Measurements from ENCODE around the gene CHIC2.

DNA sequence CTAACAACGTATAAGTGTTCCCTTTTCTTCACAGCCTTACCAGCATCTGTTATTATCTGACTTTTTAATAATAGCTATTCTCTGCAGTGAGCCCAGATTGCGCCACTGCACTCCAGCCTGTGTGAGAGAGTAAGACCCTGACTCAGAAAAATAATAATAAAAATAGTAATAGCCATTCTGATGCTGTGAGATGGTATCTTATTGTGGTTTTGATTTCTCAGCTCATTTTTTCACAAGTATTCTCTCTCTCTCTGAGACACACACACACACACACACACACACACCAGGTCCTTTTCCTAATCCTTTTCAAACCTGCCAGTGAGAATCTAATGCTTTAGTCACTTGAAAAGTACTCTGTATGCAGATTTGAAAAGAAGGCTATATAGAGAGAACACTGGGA, 89.8 kb downstream of the CHIC2 start:
- TF ChIP-seq, protein P1, sequence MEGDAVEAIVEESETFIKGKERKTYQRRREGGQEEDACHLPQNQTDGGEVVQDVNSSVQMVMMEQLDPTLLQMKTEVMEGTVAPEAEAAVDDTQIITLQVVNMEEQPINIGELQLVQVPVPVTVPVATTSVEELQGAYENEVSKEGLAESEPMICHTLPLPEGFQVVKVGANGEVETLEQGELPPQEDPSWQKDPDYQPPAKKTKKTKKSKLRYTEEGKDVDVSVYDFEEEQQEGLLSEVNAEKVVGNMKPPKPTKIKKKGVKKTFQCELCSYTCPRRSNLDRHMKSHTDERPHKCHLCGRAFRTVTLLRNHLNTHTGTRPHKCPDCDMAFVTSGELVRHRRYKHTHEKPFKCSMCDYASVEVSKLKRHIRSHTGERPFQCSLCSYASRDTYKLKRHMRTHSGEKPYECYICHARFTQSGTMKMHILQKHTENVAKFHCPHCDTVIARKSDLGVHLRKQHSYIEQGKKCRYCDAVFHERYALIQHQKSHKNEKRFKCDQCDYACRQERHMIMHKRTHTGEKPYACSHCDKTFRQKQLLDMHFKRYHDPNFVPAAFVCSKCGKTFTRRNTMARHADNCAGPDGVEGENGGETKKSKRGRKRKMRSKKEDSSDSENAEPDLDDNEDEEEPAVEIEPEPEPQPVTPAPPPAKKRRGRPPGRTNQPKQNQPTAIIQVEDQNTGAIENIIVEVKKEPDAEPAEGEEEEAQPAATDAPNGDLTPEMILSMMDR (IDR thresholded peaks at IDR 0.05) = no peak
- TF ChIP-seq POLR2A (IDR thresholded peaks at IDR 0.05; ENCODE audit: low read depth) (no peak), POLR2AphosphoS5 (IDR thresholded peaks at IDR 0.05) (no peak)
